Gastrocnemius medialis (tissue), 4 donors: Measurements from ENCODE around the gene NATD1. TPM values are rescaled to one million over a fixed set of nuclear protein-coding genes. Genes with fewer than 3 reads are reported as not detected.
A peak's percentile ranks its signal among the peaks of the same experiment; 100 is the strongest.

ENCODE experiments used
- ATAC-seq, 2 donors: fragments of 150-250 bp; one replicate each; pipeline ENCODE4 v1.9.1; 2016
- DNase-seq, 2 donors: peaks; one replicate each; pipeline ENCODE4 v3.0.0-alpha.2; 2019
- H3K27ac ChIP-seq, 4 donors: fragments of 200-600 bp; sonication (generic); 1 replicate in 1 of 4; 2 replicates in 3 of 4; pipeline ENCODE4 v1.5.1; 2016 to 2018; ENCODE audit warnings: mild to moderate bottlenecking in 2 of 4, moderate library complexity in 1 of 4
- H3K27me3 ChIP-seq, 3 donors: fragments of 200-600 bp; sonication (generic) in 2 of 3; 1 replicate in 1 of 3; 2 replicates in 2 of 3; pipeline versions ENCODE4 v1.5.1 to v1.6.0; 2016 to 2019; ENCODE audit warnings: mild to moderate bottlenecking in 1 of 3, moderate library complexity in 1 of 3
- H3K36me3 ChIP-seq, 2 donors: fragments of 200-600 bp; sonication (generic) in 1 of 2; one replicate each; pipeline ENCODE4 v1.5.1; 2017 to 2018
- H3K4me1 ChIP-seq, 2 donors: fragments of 200-600 bp; sonication (generic) in 1 of 2; one replicate each; pipeline ENCODE4 v1.5.1; 2016 to 2017; ENCODE audit warnings: mild to moderate bottlenecking in 2 of 2
- H3K4me3 ChIP-seq, 4 donors: fragments of 200-600 bp; sonication (generic) in 3 of 4; 1 replicate in 1 of 4; 2 replicates in 3 of 4; pipeline ENCODE4 v1.5.1; 2016 to 2019; ENCODE audit warnings: mild to moderate bottlenecking in 2 of 4
- H3K9me3 ChIP-seq, 3 donors: fragments of 200-600 bp; sonication (generic) in 2 of 3; 1 replicate in 1 of 3; 2 replicates in 2 of 3; pipeline ENCODE4 v1.5.1; 2016 to 2019
- POLR2A ChIP-seq, 2 donors: fragments of 450-650 bp; IDR thresholded peaks; one replicate each; pipeline ENCODE4 v1.6.1; 2017; ENCODE audit warnings: antibody characterized with exemption in 2 of 2, mild to moderate bottlenecking in 2 of 2, moderate library complexity in 2 of 2
- in situ Hi-C, 4 donors: fragments of 200-750 bp; cut with MboI; loops; one replicate each; pipeline versions ENCODE4 v1.15.0 to v1.8.0; 2017; ENCODE audit warnings: low sequenced_read_pairs in 4 of 4
- intact Hi-C: fragments of 100-400 bp; cut with DNase I; formaldehyde crosslinking; loops from one replicate; pipeline ENCODE4 v1.15.1; 2023; ENCODE audit warnings: low total_unique reads
- total RNA-seq, 4 donors: library from RNA; depleted of rRNA; stranded (reverse); fragments of >200 nt; gene quantifications; one replicate each; pipeline versions ENCODE4 v1.1.0 to v1.2.3, GENCODE V29; 2016
- TF ChIP-seq, protein P1 (sequence below), 5 experiments: fragments of 450-650 bp in 3 of 5; fragments of 200-600 bp in 2 of 5; sonication (generic) in 2 of 5; IDR thresholded peaks in 4 of 5; conservative IDR thresholded peaks in 1 of 5; 1 replicate in 4 of 5; 2 replicates in 1 of 5; pipeline ENCODE4 v1.5.1; 2016 to 2019; ENCODE audit warnings: antibody characterized with exemption in 5 of 5, mild to moderate bottlenecking in 3 of 5, moderate library complexity in 3 of 5

NATD1 gene
- total RNA-seq, 4 donors from 2014 or later = 10.1 to 21.2 (median 15.5) TPM

DNA sequence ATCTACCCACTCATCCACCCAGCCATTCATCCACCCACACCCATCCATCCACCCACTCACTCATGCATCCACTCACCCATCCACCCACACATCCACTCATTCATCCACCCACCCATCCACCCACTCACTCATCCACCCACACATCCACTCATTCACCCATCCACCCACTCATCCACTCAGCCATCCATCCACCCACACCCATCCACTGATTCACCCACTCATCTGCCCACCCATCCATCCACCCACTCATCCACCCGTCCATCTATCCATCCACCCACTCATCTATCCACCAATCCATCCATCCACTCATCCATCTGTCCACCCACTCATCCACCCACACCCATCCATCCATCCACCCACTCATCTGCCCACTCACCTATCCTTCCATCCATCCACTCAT lies 17.3 kb downstream of the NATD1 start:
- H3K27ac ChIP-seq = no peak overlapping the region
- no peaks in the 10 kb centered on the region for H3K27me3 ChIP-seq
- ATAC-seq = no peak
- no peaks in the 10 kb centered on the region for H3K36me3 ChIP-seq
- peaks cover 0 to 12% of the 10 kb centered on the region in 2 donors for H3K4me1 ChIP-seq
- TF ChIP-seq, protein P1, sequence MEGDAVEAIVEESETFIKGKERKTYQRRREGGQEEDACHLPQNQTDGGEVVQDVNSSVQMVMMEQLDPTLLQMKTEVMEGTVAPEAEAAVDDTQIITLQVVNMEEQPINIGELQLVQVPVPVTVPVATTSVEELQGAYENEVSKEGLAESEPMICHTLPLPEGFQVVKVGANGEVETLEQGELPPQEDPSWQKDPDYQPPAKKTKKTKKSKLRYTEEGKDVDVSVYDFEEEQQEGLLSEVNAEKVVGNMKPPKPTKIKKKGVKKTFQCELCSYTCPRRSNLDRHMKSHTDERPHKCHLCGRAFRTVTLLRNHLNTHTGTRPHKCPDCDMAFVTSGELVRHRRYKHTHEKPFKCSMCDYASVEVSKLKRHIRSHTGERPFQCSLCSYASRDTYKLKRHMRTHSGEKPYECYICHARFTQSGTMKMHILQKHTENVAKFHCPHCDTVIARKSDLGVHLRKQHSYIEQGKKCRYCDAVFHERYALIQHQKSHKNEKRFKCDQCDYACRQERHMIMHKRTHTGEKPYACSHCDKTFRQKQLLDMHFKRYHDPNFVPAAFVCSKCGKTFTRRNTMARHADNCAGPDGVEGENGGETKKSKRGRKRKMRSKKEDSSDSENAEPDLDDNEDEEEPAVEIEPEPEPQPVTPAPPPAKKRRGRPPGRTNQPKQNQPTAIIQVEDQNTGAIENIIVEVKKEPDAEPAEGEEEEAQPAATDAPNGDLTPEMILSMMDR (IDR thresholded peaks at IDR 0.05 in 4 of 5, conservative IDR thresholded peaks at IDR 0.05 in 1 of 5) = no peak
- TF ChIP-seq POLR2A (IDR thresholded peaks at IDR 0.05) = no peak
- no peaks in the 10 kb centered on the region for H3K9me3 ChIP-seq
- DNase-seq = no peak
- intact Hi-C loops = no loop called here
- in situ Hi-C loops = loop anchor here in 1 of 4 donors (25.0 kb wide), 1 partner anchor 99 kb away; the partner anchor contains the start of gene DHRS7B
- no peak overlapping the region for H3K4me3 ChIP-seq

- H3K9me3 ChIP-seq = no peaks in the 10 kb centered on the region
- no peak overlapping the region for H3K4me3 ChIP-seq
- H3K27me3 ChIP-seq = no peaks in the 10 kb centered on the region
- TF ChIP-seq, protein P1 (IDR thresholded peaks at IDR 0.05 in 4 of 5, conservative IDR thresholded peaks at IDR 0.05 in 1 of 5) = no peak
- no peak for TF ChIP-seq POLR2A (IDR thresholded peaks at IDR 0.05)
- no peak overlapping the region for H3K27ac ChIP-seq
- peaks cover 0 to 10% of the 10 kb centered on the region in 2 donors for H3K4me1 ChIP-seq
- intact Hi-C loops (no loop called here), in situ Hi-C loops (loop anchor here in 1 of 4 donors (25.0 kb wide), 1 partner anchor 96 kb away; the partner anchor contains the start of gene DHRS7B)
- H3K36me3 ChIP-seq = no peaks in the 10 kb centered on the region
- ATAC-seq (peak in 1 of 2 donors; percentile 47), DNase-seq (no peak)
Measured at GRCh38 chr17:21233581-21234347, 19.4 kb downstream of the NATD1 start.

DNA sequence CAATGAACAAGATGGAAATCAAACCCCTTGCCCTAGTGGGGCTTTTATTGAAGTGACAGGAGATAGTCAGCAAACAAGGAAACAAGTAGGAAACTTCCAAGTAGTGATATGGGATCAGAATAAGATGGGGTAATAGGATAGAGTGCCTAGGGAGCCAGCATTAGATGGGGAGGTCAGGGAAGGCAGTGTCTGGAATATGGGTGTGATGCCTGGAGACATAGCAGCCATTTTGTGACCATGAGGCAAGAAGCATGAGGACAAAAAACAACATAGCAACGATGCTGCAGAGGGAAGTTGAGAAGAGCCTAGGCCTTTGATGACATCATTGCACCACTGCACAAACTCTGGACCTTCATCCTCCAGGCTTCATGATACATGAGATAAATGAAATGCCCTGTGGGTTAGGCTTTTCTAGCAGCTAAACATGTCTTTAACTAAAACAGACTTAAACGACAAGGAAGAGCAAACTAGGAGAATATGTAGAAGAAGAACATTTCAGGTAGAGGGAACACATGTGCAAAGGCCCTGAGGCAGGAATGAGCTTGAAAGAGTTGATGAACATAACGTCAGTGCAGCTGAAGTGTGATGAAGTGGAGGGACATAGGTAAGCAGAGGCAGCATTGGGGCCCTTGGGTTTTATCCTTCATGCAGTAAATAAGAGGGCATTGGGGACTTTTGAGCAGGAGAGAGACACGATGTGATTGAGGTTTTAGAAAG lies 21.0 kb downstream of the NATD1 start:
- Histone ChIP-seq H3K36me3 (no peaks in the 10 kb centered on the region), H3K27ac (no peak overlapping the region), H3K4me3 (no peak overlapping the region), H3K27me3 (no peaks in the 10 kb centered on the region), H3K9me3 (no peaks in the 10 kb centered on the region), H3K4me1 (peaks cover 0 to 16% of the 10 kb centered on the region in 2 donors)
- intact Hi-C loops (no loop called here), in situ Hi-C loops (loop anchor here in 1 of 4 donors (25.0 kb wide), 1 partner anchor 95 kb away; the partner anchor contains the start of gene DHRS7B)
- ATAC-seq (no peak), DNase-seq (no peak)
- TF ChIP-seq POLR2A (IDR thresholded peaks at IDR 0.05) = no peak
- TF ChIP-seq, protein P1 (IDR thresholded peaks at IDR 0.05 in 4 of 5, conservative IDR thresholded peaks at IDR 0.05 in 1 of 5) = no peak

- intact Hi-C loops (no loop called here), in situ Hi-C loops (loop anchor here in 1 of 4 donors (25.0 kb wide), 1 partner anchor 94 kb away; the partner anchor contains the start of gene DHRS7B)
- ATAC-seq = no peak
- DNase-seq = no peak
- TF ChIP-seq, protein P1 (IDR thresholded peaks at IDR 0.05 in 4 of 5, conservative IDR thresholded peaks at IDR 0.05 in 1 of 5) = no peak
- no peak for TF ChIP-seq POLR2A (IDR thresholded peaks at IDR 0.05)
- no peak overlapping the region for H3K4me3 ChIP-seq
- no peaks in the 10 kb centered on the region for H3K36me3 ChIP-seq
- no peaks in the 10 kb centered on the region for H3K9me3 ChIP-seq
- no peaks in the 10 kb centered on the region for H3K27me3 ChIP-seq
- peaks cover 0 to 16% of the 10 kb centered on the region in 2 donors for H3K4me1 ChIP-seq
- H3K27ac ChIP-seq = no peak overlapping the region
Measured at GRCh38 chr17:21231533-21231932, 21.7 kb downstream of the NATD1 start.
